ENCODE measurements around the gene SEC14L6.
A peak's percentile ranks its signal among the peaks of the same experiment; 100 is the strongest.

The SEC14L6 gene

GRCh38 chr22:30485362-30485988 is 61.1 kb downstream of the SEC14L6 start:
- TF ChIP-seq, protein P1, sequence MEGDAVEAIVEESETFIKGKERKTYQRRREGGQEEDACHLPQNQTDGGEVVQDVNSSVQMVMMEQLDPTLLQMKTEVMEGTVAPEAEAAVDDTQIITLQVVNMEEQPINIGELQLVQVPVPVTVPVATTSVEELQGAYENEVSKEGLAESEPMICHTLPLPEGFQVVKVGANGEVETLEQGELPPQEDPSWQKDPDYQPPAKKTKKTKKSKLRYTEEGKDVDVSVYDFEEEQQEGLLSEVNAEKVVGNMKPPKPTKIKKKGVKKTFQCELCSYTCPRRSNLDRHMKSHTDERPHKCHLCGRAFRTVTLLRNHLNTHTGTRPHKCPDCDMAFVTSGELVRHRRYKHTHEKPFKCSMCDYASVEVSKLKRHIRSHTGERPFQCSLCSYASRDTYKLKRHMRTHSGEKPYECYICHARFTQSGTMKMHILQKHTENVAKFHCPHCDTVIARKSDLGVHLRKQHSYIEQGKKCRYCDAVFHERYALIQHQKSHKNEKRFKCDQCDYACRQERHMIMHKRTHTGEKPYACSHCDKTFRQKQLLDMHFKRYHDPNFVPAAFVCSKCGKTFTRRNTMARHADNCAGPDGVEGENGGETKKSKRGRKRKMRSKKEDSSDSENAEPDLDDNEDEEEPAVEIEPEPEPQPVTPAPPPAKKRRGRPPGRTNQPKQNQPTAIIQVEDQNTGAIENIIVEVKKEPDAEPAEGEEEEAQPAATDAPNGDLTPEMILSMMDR (IDR thresholded peaks at IDR 0.05; ENCODE audit: low read depth, low read length): peak; percentile 71
- H3K4me3 ChIP-seq (ENCODE audit: low read depth, low read length): no peak overlapping the region

- TF ChIP-seq, protein P1 (IDR thresholded peaks at IDR 0.05; ENCODE audit: low read depth, low read length): no peak
Observed at GRCh38 chr22:30483169-30483568, 63.4 kb downstream of the SEC14L6 start.

DNA sequence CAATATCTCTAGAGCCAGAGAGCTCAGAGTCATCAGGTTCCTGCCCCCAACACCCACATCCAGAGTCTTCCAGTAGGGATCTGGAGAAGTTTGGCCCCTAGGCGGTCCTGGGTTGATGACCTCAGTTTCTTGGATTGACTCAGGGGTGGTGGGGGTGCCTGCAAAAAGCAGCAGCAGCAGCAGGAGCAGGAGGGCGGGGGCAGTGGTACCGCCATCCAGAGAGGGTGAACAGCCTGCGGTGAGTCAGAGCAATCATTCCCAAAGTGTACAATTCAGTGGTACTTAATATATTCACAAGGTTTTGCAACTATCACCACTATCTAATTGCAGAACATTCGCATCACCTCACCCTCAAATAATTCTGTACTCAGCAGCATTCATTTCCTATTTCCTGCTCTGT is 64.8 kb downstream of the SEC14L6 start:
- H3K4me3 ChIP-seq (ENCODE audit: low read depth, low read length): no peak overlapping the region
- TF ChIP-seq, protein P1 (IDR thresholded peaks at IDR 0.05; ENCODE audit: low read depth, low read length): no peak

More at GRCh38 chr22:30483169-30483568, 63.4 kb downstream of the SEC14L6 start:
- H3K4me3 ChIP-seq (ENCODE audit: low read depth, low read length): no peak overlapping the region

DNA sequence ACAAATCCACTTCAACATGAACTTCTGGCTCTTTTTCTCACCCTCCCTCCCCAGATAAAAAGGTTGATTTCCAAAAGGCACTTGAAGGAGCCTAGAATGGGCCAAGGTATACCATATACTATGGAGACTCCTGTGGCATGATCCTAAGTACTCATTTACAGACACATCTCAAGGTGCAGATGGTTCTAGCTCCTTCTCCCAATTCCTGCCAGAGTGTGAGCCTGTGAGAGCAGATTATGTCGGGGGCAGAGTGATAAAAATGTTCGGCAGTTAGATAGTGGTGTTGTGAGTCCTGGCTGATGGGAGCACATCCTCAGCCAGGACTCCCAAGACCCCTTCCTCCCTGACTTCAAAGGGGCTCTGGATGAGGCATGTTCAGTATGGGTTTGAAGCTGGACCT is 66.6 kb downstream of the SEC14L6 start:
- TF ChIP-seq, protein P1 (IDR thresholded peaks at IDR 0.05; ENCODE audit: low read depth, low read length): no peak
- no peak overlapping the region for H3K4me3 ChIP-seq (ENCODE audit: low read depth, low read length)

DNA sequence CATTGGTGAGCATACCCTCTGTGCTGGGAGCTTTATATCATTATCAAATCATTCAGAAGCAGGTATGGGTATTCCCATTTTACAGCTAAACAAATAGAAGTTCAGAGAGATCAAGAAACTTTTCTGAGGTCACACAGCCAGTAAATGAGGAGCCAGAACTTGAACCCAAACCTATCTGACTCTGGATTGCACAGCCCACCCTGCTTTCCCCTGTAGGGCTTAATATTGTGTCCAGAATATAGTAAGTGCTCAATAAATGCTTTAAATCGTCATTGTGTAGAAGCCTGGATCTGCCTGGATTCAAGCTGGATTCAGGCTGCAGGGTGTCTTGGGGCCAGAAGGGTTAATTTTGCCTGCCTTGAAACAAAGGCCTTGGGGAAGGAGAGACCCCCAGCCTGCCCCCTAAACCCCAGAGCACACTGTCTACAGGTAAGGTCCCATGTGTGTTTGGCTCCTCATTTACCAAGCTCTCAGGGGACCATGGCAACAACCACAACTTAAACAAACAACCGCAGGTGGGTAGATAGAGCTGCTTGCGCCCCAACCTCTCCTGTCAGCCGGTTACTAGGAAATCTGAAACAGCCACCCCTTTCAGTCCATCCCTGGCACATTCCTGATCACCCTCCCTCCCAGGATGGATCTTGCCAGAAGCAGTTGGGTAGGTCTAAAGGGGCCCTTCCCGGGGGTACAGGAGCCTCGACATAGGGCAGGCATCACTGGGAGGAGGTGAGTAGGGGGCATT is 71.7 kb downstream of the SEC14L6 start:
- TF ChIP-seq, protein P1 (IDR thresholded peaks at IDR 0.05; ENCODE audit: low read depth, low read length): no peak

DNA sequence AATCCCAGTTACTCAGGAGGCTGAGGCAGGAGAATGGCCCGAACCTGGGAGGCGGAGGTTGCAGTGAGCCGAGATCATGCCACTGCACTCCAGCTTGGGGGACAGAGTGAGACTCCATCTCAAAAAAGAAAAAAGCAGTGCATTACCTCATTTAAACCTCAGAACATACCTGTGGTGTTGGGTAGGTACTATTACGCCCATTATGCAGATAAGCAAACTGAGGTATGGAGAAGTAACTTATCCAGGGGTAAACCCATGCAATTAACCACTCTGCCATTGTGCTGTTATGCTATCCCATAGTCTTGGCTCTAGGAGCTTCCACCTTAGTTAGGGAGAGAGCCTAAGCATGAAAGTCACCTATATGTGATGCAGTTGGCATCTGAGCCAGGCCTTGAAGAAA is 72.4 kb downstream of the SEC14L6 start:
- TF ChIP-seq, protein P1 (IDR thresholded peaks at IDR 0.05; ENCODE audit: low read depth, low read length): no peak
- H3K4me3 ChIP-seq (ENCODE audit: low read depth, low read length): no peak overlapping the region

More for the DNA sequence above, 71.7 kb downstream of the SEC14L6 start:
- no peak overlapping the region for H3K4me3 ChIP-seq (ENCODE audit: low read depth, low read length)
